Measurements from ENCODE around the gene RTN4RL1. TPM values are rescaled to one million over a fixed set of nuclear protein-coding genes. Genes with fewer than 3 reads are reported as not detected.

RTN4RL1 gene
- total and polyA plus RNA-seq, 2 of the 13 experiments (the other 11 are each of a cell fraction or from before 2014, with no cell fraction given), result 0.01 TPM; not detected in 1

- H3K4me2 ChIP-seq (ENCODE audit: low read depth, low read length), result no peak overlapping the region
- in situ Hi-C loops (cut with HindIII; ENCODE audit: extremely low pct_ligation_motif_present, low pct_unique_long_range_greater_than_20kb) (loop anchor here (25.0 kb wide), 1 partner anchor 323 kb away; no protein-coding TSS in a partner anchor), intact Hi-C loops (cut with micrococcal nuclease; ENCODE audit: unreplicated experiment) (no loop called here)
- H2AFZ ChIP-seq (ENCODE audit: low read length), result no peak overlapping the region
- H3K9me3 ChIP-seq (ENCODE audit: low read length), result no peaks in the 10 kb centered on the region
- peaks cover 43% of the 10 kb centered on the region for H3K4me1 ChIP-seq (ENCODE audit: insufficient read depth, low read length)
- TF ChIP-seq ZNF747 (CRISPR knock-in tag; IDR thresholded peaks at IDR 0.05; ENCODE audit: borderline replicate concordance) (no peak), TGIF2 (CRISPR knock-in tag; IDR thresholded peaks at IDR 0.05) (no peak), ZNF17 (CRISPR knock-in tag; IDR thresholded peaks at IDR 0.05) (no peak), MYNN (CRISPR knock-in tag; IDR thresholded peaks at IDR 0.05; ENCODE audit: low read depth) (no peak), RBM22 (optimal IDR thresholded peaks at IDR 0.05; ENCODE audit: low read length) (no peak), ZNF317 (CRISPR knock-in tag; IDR thresholded peaks at IDR 0.05) (no peak), GABPB1 (CRISPR knock-in tag; IDR thresholded peaks at IDR 0.05) (no peak), ZNF18 (CRISPR knock-in tag; IDR thresholded peaks at IDR 0.05; ENCODE audit: insufficient replicate concordance) (no peak), RFX3 (CRISPR knock-in tag; IDR thresholded peaks at IDR 0.05) (no peak), ZNF777 (CRISPR knock-in tag; IDR thresholded peaks at IDR 0.05) (no peak), MTF1 (CRISPR knock-in tag; IDR thresholded peaks at IDR 0.05) (no peak), ZFX (CRISPR knock-in tag; IDR thresholded peaks at IDR 0.05; ENCODE audit: low read depth) (no peak), ZSCAN29 (CRISPR knock-in tag; conservative IDR thresholded peaks at IDR 0.05) (no peak), CEBPG (CRISPR knock-in tag; IDR thresholded peaks at IDR 0.05) (no peak), ZNF136 (CRISPR knock-in tag; IDR thresholded peaks at IDR 0.05; ENCODE audit: low read depth) (no peak)
- TF ChIP-seq, protein P1, sequence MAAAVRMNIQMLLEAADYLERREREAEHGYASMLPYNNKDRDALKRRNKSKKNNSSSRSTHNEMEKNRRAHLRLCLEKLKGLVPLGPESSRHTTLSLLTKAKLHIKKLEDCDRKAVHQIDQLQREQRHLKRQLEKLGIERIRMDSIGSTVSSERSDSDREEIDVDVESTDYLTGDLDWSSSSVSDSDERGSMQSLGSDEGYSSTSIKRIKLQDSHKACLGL (CRISPR knock-in tag; IDR thresholded peaks at IDR 0.05), result no peak
- BruUV-seq (replicated peaks), result no TSS peak
- H3K4me3 ChIP-seq (replicated peaks in 1 of 3; ENCODE audit: insufficient read depth in 1 of 3, low read depth in 2 of 3, low read length in 3 of 3), result no peak overlapping the region
- H3K36me3 ChIP-seq (replicated peaks in 1 of 2; ENCODE audit: control insufficient read depth in 1 of 2, insufficient read depth in 2 of 2, low read length in 2 of 2), result no peaks in the 10 kb centered on the region
- no peak for ATAC-seq
- POLR2A ChIA-PET, result interaction anchor here (1.2 kb wide), 1 partner anchor 82 kb away, joined by 3 read pairs; no protein-coding TSS in a partner anchor
- no peak overlapping the region for H3K9ac ChIP-seq (ENCODE audit: insufficient read depth, low read depth, low read length)
- peaks cover 7 to 63% of the 10 kb centered on the region in 2 experiments for H3K27me3 ChIP-seq (ENCODE audit: control insufficient read depth in 1 of 2, insufficient read depth in 2 of 2, low read length in 2 of 2)
- H3K27ac ChIP-seq (ENCODE audit: extremely low read length, insufficient read depth, low read length), result no peak overlapping the region
- DNase-seq (ENCODE audit: low spot score), result no peak
- 5% methylated on average over 8 of the region's 8 CpGs for whole genome bisulfite sequencing (ENCODE audit: low lambda C conversion rate)
- no peaks in the 10 kb centered on the region for H3K79me2 ChIP-seq (ENCODE audit: insufficient read depth, low read length)
- H4K20me1 ChIP-seq (ENCODE audit: insufficient read depth, low read length), result no peaks in the 10 kb centered on the region
- CTCF ChIA-PET (ENCODE audit: low intra/inter-chr PET ratio, low total read pairs), result no interaction called here
- no peak for FAIRE-seq
These were observed 110.5 kb downstream of the RTN4RL1 start for GRCh38 chr17:1914661-1915083.

All from HepG2 (cell line).